HEK293T (cell line): Measurements from ENCODE around the gene XPO4.

Experiments used
- CTCF ChIA-PET: fragments of 350-600 bp; formaldehyde crosslinking; extraction: SDS; loops from one replicate; lab custom pipeline; 2021; ENCODE audit warnings: antibody characterized with exemption, inconsistent platforms; lab: Yijun Ruan, JAX
- POLR2A ChIA-PET: fragments of 350-600 bp; formaldehyde crosslinking; extraction: SDS; loops from one replicate; lab custom pipeline; 2020; ENCODE audit warnings: antibody characterized with exemption, inconsistent platforms; lab: Yijun Ruan, JAX
- DNase-seq: peaks from one replicate; pipeline ENCODE4 v3.0.0; 2012; ENCODE audit warnings: mixed read lengths; ENCODE audit errors: extremely low spot score
- ARNT ChIP-seq: fragments of 450-650 bp; IDR thresholded peaks from 2 replicates; pipeline ENCODE4 v1.6.1; 2017; ENCODE audit warnings: mild to moderate bottlenecking
- BHLHE40 ChIP-seq: fragments of 450-650 bp; IDR thresholded peaks from 2 replicates; pipeline ENCODE4 v1.6.1; 2016; ENCODE audit warnings: mild to moderate bottlenecking, moderate library complexity, borderline replicate concordance
- CTBP1 ChIP-seq: fragments of 450-650 bp; IDR thresholded peaks from 2 replicates; pipeline ENCODE4 v1.6.1; 2016; ENCODE audit warnings: borderline replicate concordance
- ELF4 ChIP-seq: fragments of 450-650 bp; IDR thresholded peaks from 2 replicates; pipeline ENCODE4 v1.6.1; 2017; ENCODE audit warnings: antibody characterized with exemption
- FOXA1 ChIP-seq: fragments of 450-650 bp; IDR thresholded peaks from 2 replicates; pipeline ENCODE4 v1.6.1; 2016; ENCODE audit warnings: mild to moderate bottlenecking
- FOXK2 ChIP-seq: fragments of 450-650 bp; IDR thresholded peaks from 2 replicates; pipeline ENCODE4 v1.6.1; 2016; ENCODE audit warnings: mild to moderate bottlenecking
- FOXM1 ChIP-seq: fragments of 450-650 bp; IDR thresholded peaks from 2 replicates; pipeline ENCODE4 v1.6.1; 2017; ENCODE audit warnings: mild to moderate bottlenecking, borderline replicate concordance
- HDGF ChIP-seq: fragments of 450-650 bp; IDR thresholded peaks from 2 replicates; pipeline ENCODE4 v1.6.1; 2017; ENCODE audit warnings: antibody characterized with exemption, borderline replicate concordance
- L3MBTL2 ChIP-seq: fragments of 450-650 bp; conservative IDR thresholded peaks from 2 replicates; pipeline ENCODE4 v1.6.1; 2016; ENCODE audit warnings: mild to moderate bottlenecking
- LEF1 ChIP-seq: fragments of 450-650 bp; IDR thresholded peaks from 2 replicates; pipeline ENCODE4 v1.6.1; 2017; ENCODE audit warnings: mild to moderate bottlenecking, borderline replicate concordance
- NFRKB ChIP-seq: fragments of 450-650 bp; IDR thresholded peaks from 2 replicates; pipeline ENCODE4 v1.6.1; 2016; ENCODE audit warnings: mild to moderate bottlenecking, moderate library complexity
- SP1 ChIP-seq: fragments of 450-650 bp; IDR thresholded peaks from 2 replicates; pipeline ENCODE4 v1.6.1; 2017
- SUZ12 ChIP-seq: fragments of 450-650 bp; IDR thresholded peaks from 2 replicates; pipeline ENCODE4 v1.6.1; 2016; ENCODE audit warnings: mild to moderate bottlenecking
- TARDBP ChIP-seq: fragments of 450-650 bp; IDR thresholded peaks from 2 replicates; pipeline ENCODE4 v1.6.1; 2016
- ZNF384 ChIP-seq: fragments of 450-650 bp; IDR thresholded peaks from 2 replicates; pipeline ENCODE4 v1.6.1; 2016
- TF ChIP-seq, protein P1 (sequence below): fragments of 450-650 bp; IDR thresholded peaks from 2 replicates; pipeline ENCODE4 v1.6.1; 2016

XPO4 gene

DNA sequence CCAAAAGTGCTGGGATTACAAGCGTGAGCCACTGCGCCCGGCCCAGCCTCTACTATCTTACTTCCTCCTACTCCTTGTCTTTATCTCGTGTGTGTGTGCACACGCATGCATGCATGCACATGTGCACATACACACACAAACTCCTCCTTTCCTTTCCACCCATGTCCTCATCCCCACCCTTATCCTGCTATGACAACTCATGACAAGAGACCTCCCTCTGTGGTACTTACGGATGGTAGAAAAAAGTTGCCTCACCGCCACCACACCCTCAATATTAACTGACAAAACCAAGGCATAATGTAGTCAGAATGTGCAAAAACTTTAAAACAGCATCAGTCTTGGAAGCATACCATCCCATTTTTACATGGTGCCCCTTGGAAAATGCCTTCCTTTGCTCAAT lies 112.9 kb downstream of the XPO4 start:
- DNase-seq = no peak
- TF ChIP-seq FOXK2 = no peak
- TF ChIP-seq CTBP1 = no peak
- no peak for TF ChIP-seq TARDBP
- no peak for TF ChIP-seq ZNF384
- no peak for TF ChIP-seq SUZ12
- no peak for TF ChIP-seq HDGF
- TF ChIP-seq, protein P1, sequence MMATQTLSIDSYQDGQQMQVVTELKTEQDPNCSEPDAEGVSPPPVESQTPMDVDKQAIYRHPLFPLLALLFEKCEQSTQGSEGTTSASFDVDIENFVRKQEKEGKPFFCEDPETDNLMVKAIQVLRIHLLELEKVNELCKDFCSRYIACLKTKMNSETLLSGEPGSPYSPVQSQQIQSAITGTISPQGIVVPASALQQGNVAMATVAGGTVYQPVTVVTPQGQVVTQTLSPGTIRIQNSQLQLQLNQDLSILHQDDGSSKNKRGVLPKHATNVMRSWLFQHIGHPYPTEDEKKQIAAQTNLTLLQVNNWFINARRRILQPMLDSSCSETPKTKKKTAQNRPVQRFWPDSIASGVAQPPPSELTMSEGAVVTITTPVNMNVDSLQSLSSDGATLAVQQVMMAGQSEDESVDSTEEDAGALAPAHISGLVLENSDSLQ = no peak
- no peak for TF ChIP-seq ARNT
- TF ChIP-seq FOXA1 = no peak
- ChIA-PET POLR2A (no interaction called here), CTCF (no interaction called here)

- TF ChIP-seq ELF4 = no peak
- CTCF ChIA-PET = interaction anchor here (0.7 kb wide), 1 partner anchor 16 kb away, joined by 6 read pairs; no protein-coding TSS in a partner anchor
- POLR2A ChIA-PET = no interaction called here
- no peak for DNase-seq
These were observed 114.2 kb downstream of the XPO4 start for GRCh38 chr13:20788312-20788711.

GRCh38 chr13:20787180-20787579 lies 115.4 kb downstream of the XPO4 start:
- TF ChIP-seq FOXK2 (no peak), ARNT (no peak), FOXA1 (no peak), ZNF384 (no peak), TARDBP (no peak), ELF4 (no peak), LEF1 (no peak), HDGF (no peak), SUZ12 (no peak), CTBP1 (no peak), FOXM1 (no peak), SP1 (no peak)
- TF ChIP-seq, protein P1 = no peak
- CTCF ChIA-PET = no interaction called here
- no peak for DNase-seq
- POLR2A ChIA-PET = no interaction called here

DNA sequence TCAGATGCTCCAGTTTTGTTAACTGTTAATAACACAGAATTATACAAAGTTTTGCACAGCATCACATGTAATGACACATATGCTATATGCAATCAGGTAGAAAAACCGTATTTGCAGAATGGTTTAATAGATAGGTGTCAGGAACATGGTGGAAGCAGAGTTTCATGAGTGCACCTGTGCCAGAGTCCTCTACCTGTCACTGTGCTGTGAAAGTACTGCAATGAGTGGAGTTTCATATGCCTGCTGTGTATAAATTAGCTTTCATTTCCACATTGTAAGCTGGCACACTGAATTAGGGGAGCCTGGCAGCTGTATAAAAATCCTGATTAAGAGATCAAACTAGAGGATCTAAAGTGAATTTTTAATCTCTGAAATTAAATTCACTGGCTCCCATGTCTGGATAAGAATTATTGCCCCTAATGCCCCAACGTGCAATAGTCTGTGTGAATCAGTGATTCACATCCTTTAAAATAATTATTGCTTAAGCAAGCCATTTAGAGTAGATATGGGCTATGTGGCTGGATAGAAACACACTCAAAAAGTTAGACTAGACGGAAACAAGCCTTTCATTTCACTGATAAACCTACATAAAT lies 120.3 kb downstream of the XPO4 start:
- DNase-seq = no peak
- CTCF ChIA-PET = no interaction called here
- POLR2A ChIA-PET = no interaction called here
- TF ChIP-seq ZNF384 (no peak), L3MBTL2 (no peak), SP1 (no peak), ELF4 (no peak), ARNT (no peak), FOXM1 (no peak), HDGF (no peak), CTBP1 (no peak), FOXA1 (no peak), SUZ12 (no peak), TARDBP (no peak), LEF1 (no peak)
- TF ChIP-seq, protein P1 = no peak

- TF ChIP-seq FOXK2 (no peak), ELF4 (no peak), LEF1 (no peak), FOXA1 (no peak), ZNF384 (no peak), SP1 (no peak), SUZ12 (no peak), CTBP1 (no peak), BHLHE40 (no peak), FOXM1 (no peak), NFRKB (no peak), L3MBTL2 (no peak), ARNT (no peak), TARDBP (no peak), HDGF (no peak)
- TF ChIP-seq, protein P1 = no peak
- no peak for DNase-seq
- POLR2A ChIA-PET = no interaction called here
- CTCF ChIA-PET = no interaction called here
These were observed 122.2 kb downstream of the XPO4 start for GRCh38 chr13:20780317-20780716.

DNA sequence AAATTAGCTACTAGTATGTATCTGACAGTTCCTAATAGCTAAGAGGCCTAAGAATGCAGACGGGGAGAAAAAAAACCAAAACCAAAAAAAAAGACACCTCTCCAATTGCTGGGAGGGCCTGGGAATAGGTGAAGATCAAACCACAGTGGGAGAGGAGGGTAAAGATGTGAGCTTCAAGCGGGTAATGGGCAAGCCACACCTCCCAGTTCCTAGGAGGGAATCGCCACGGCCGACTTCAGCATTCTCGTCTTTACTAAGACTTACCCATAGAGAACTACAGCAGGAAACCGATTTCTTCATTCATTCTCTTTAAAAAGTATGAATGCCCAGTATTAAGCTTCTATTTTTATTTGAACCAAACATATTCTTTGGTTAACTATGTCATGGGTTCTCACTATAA lies 123.1 kb downstream of the XPO4 start:
- TF ChIP-seq ZNF384 = no peak
- TF ChIP-seq NFRKB = no peak
- TF ChIP-seq HDGF = no peak
- CTCF ChIA-PET = no interaction called here
- no peak for DNase-seq
- POLR2A ChIA-PET = no interaction called here
